GM12878 (cell line): Measurements from ENCODE around the gene ZBTB18. TPM values are rescaled to one million over a fixed set of nuclear protein-coding genes. Genes with fewer than 3 reads are reported as not detected.

Source experiments
- ATAC-seq: fragments of 200-7000 bp; cut with Tn5 transposase; 3 replicates; pipeline ENCODE4 v1.9.1; 2020; ENCODE audit warnings: mild to moderate bottlenecking, moderate library complexity
- BruUV-seq: library from RNA; stranded (reverse); fragments of 400-500 nt; replicated peaks from 2 replicates; lab custom pipeline; 2021; lab: Mats Ljungman, UMichigan
- CTCF ChIA-PET: fragments of 300-600 bp; sonication (Branson Sonifier 250); formaldehyde crosslinking; extraction: SDS; loops from one replicate; lab custom pipeline; 2021; ENCODE audit warnings: inconsistent platforms; lab: Yijun Ruan, JAX
- POLR2A ChIA-PET: fragments of 350-600 bp; formaldehyde crosslinking; extraction: SDS; loops from one replicate; lab custom pipeline; 2021; ENCODE audit warnings: inconsistent platforms; lab: Charles Lee
- RAD21 ChIA-PET: fragments of 300-600 bp; sonication (Branson Sonifier 250); formaldehyde crosslinking; loops from one replicate; lab custom pipeline; 2023; ENCODE audit warnings: antibody characterized with exemption; ENCODE audit not compliant: unreplicated experiment; lab: Charles Lee
- SMC1A ChIA-PET: fragments of 300-600 bp; sonication (Branson Sonifier 250); formaldehyde crosslinking; loops from one replicate; lab custom pipeline; 2023; ENCODE audit not compliant: unreplicated experiment, uncharacterized antibody; lab: Charles Lee
- DNase-seq: peaks from one replicate; pipeline ENCODE4 v3.0.0-alpha.2; 2011; ENCODE audit warnings: low read depth, low spot score
- FAIRE-seq: peaks from 3 replicates; lab custom pipeline; 2011; peaks lifted over from hg19 to GRCh38; lab: Jason Lieb, UNC
- H2AFZ ChIP-seq: 2 replicates; pipeline ENCODE4 v1.6.0; 2011; ENCODE audit warnings: low read depth, low read length, control low read depth; ENCODE audit not compliant: control insufficient read depth
- H3K27ac ChIP-seq: 2 replicates; pipeline ENCODE4 v1.5.1; 2011; ENCODE audit warnings: control low read depth; ENCODE audit not compliant: control insufficient read depth, insufficient read depth
- H3K27me3 ChIP-seq, 2 experiments: replicated peaks in 1 of 2; 2 replicates each; pipeline versions ENCODE4 v1.6.0 to v1.6.1; 2011; ENCODE audit warnings: low read length in 1 of 2; ENCODE audit not compliant: control insufficient read depth in 2 of 2, insufficient read depth in 2 of 2
- H3K36me3 ChIP-seq, 2 experiments: 2 replicates each; pipeline ENCODE4 v1.5.1; 2011; ENCODE audit warnings: low read length in 1 of 2; ENCODE audit not compliant: control insufficient read depth in 2 of 2, insufficient read depth in 2 of 2
- H3K4me1 ChIP-seq: 2 replicates; pipeline ENCODE4 v1.6.1; 2011; ENCODE audit warnings: mild to moderate bottlenecking, low read length, moderate library complexity, mixed read lengths; ENCODE audit not compliant: control insufficient read depth, insufficient read depth
- H3K4me2 ChIP-seq: 2 replicates; pipeline ENCODE4 v1.6.0; 2011; ENCODE audit warnings: control low read depth; ENCODE audit not compliant: control insufficient read depth, insufficient read depth
- H3K4me3 ChIP-seq: fragments of 200-600 bp; sonication (generic); 2 replicates; pipeline ENCODE4 v1.5.1; 2016
- H3K79me2 ChIP-seq: 2 replicates; pipeline ENCODE4 v1.6.0; 2011; ENCODE audit warnings: low read length; ENCODE audit not compliant: control insufficient read depth, insufficient read depth
- H3K9ac ChIP-seq: 2 replicates; pipeline ENCODE4 v1.8.0; 2011; ENCODE audit warnings: low read length, control low read depth, mixed read lengths; ENCODE audit not compliant: control insufficient read depth, insufficient read depth
- H3K9me3 ChIP-seq: replicated peaks from 3 replicates; pipeline ENCODE4 v1.5.1; 2011; ENCODE audit warnings: mild to moderate bottlenecking, low read length; ENCODE audit not compliant: control insufficient read depth, insufficient read depth
- H4K20me1 ChIP-seq: 2 replicates; pipeline ENCODE4 v1.6.0; 2011; ENCODE audit not compliant: control insufficient read depth, insufficient read depth
- ATF2 ChIP-seq: IDR thresholded peaks from 2 replicates; pipeline ENCODE4 v1.6.1; 2012; ENCODE audit warnings: low read length, inconsistent platforms
- CUX1 ChIP-seq: IDR thresholded peaks from 2 replicates; pipeline ENCODE4 v1.6.1; 2012; ENCODE audit warnings: improper control_type of control experiment, low read depth, low read length; ENCODE audit not compliant: insufficient replicate concordance
- E2F4 ChIP-seq: IDR thresholded peaks from 2 replicates; pipeline ENCODE4 v1.6.1; 2012; ENCODE audit warnings: low read depth, low read length, improper control_type of control experiment
- HDGF ChIP-seq: fragments of 450-650 bp; IDR thresholded peaks from 2 replicates; pipeline ENCODE4 v1.6.1; 2016; ENCODE audit warnings: antibody characterized with exemption
- MYC ChIP-seq: IDR thresholded peaks from 2 replicates; pipeline ENCODE4 v1.6.1; 2011; ENCODE audit warnings: mild to moderate bottlenecking, low read length, moderate library complexity, inconsistent platforms; ENCODE audit not compliant: insufficient read depth, insufficient replicate concordance, insufficient read length, severe bottlenecking
- NFXL1 ChIP-seq: fragments of 450-650 bp; IDR thresholded peaks from 2 replicates; pipeline ENCODE4 v1.6.1; 2017; ENCODE audit warnings: antibody characterized with exemption, mild to moderate bottlenecking, borderline replicate concordance
- ZBTB33 ChIP-seq: fragments of 450-650 bp; IDR thresholded peaks from 2 replicates; pipeline ENCODE4 v1.6.1; 2017; ENCODE audit warnings: mild to moderate bottlenecking
- ZBTB4 ChIP-seq: fragments of 450-650 bp; formaldehyde crosslinking; IDR thresholded peaks from 2 replicates; pipeline ENCODE4 v1.4.0; 2022; ENCODE audit warnings: mild to moderate bottlenecking, moderate library complexity
- WGBS: methylation state at CpG from one replicate; pipeline ENCODE4 v1.1.6; 2016; ENCODE audit warnings: low lambda C conversion rate; ENCODE audit not compliant: insufficient replicate concordance, insufficient coverage; ENCODE audit errors: missing lambda C conversion rate; 5-methylcytosine and 5-hydroxymethylcytosine counted together
- in situ Hi-C: fragments of 300-500 bp; cut with MboI; formaldehyde crosslinking; loops from 9 replicates; pipeline ENCODE4 v1.14.3; 2018; ENCODE audit warnings: mixed read lengths
- intact Hi-C: fragments of 100-400 bp; cut with micrococcal nuclease; formaldehyde crosslinking; loops from one replicate; pipeline ENCODE4 v1.14.2; 2022; ENCODE audit not compliant: unreplicated experiment
- polyA plus RNA-seq, 11 experiments: library from polyadenylated mRNA; depleted of rRNA in 4 of 11; unstranded in 6 of 11; stranded (reverse) in 5 of 11; fragments of >200 nt; fragmentation: Nextera tagmentation in 4 of 11; fragmentation: Illumina TruSeq in 1 of 11; extraction: Ambion mirVana in 4 of 11; extraction: Trizol in 1 of 11; gene quantifications; 1 replicate in 1 of 11; 2 replicates in 10 of 11; pipeline versions ENCODE4 v1.2.1 to v1.2.3, GENCODE V29; 2011 to 2016; ENCODE audit warnings: inconsistent platforms in 2 of 11, missing spikeins in 2 of 11, low read depth in 1 of 11
- total RNA-seq, 4 experiments: library from RNA; depleted of rRNA in 3 of 4; stranded (reverse); fragments of >200 nt in 3 of 4; fragmentation: Illumina TruSeq in 1 of 4; extraction: Trizol in 1 of 4; gene quantifications; 2 replicates each; pipeline versions ENCODE4 v1.2.1 to v1.2.3, GENCODE V29; 2013 to 2021

The ZBTB18 gene
- total and polyA plus RNA-seq, 10 of the 15 experiments (the other 5 are each of a cell fraction or from before 2014, with no cell fraction given) = 0.27 to 8.6 (median 6.1) TPM

- BruUV-seq = no TSS peak
- no peaks in the 10 kb centered on the region for H3K79me2 ChIP-seq
- no peak for FAIRE-seq
- H3K36me3 ChIP-seq = no peaks in the 10 kb centered on the region
- SMC1A ChIA-PET = interaction anchor here (0.7 to 7.3 kb wide), 6 partner anchors 8 to 108 kb away, joined by 4 to 45 read pairs (median 5); partner anchors contain the start of gene ZBTB18
- POLR2A ChIA-PET = interaction anchor here (1.8 to 2.1 kb wide), 2 partner anchors 8 to 12 kb away, joined by 5 to 11 read pairs; partner anchors contain the start of gene ZBTB18
- no peak overlapping the region for H3K4me3 ChIP-seq
- H3K4me2 ChIP-seq = no peak overlapping the region
- no peak for DNase-seq
- no peak for ATAC-seq
- no peak overlapping the region for H3K9ac ChIP-seq
- H3K27ac ChIP-seq = no peak overlapping the region
- H3K4me1 ChIP-seq = no peaks in the 10 kb centered on the region
- RAD21 ChIA-PET = interaction anchor here (1.3 to 3.4 kb wide), 2 partner anchors 9 to 12 kb away, joined by 3 to 15 read pairs; partner anchors contain the start of gene ZBTB18
- intact Hi-C loops = no loop called here
- no peaks in the 10 kb centered on the region for H4K20me1 ChIP-seq
- in situ Hi-C loops = no loop called here
- H3K9me3 ChIP-seq = no peaks in the 10 kb centered on the region
- CTCF ChIA-PET = interaction anchor here (0.7 to 1.2 kb wide), 4 partner anchors 8 to 25 kb away, joined by 3 to 9 read pairs (median 3); partner anchors contain the start of gene ZBTB18
- no peaks in the 10 kb centered on the region for H3K27me3 ChIP-seq
- no peak overlapping the region for H2AFZ ChIP-seq
- WGBS = 90% methylated on average over 1 of the region's 1 CpG
- no peak for TF ChIP-seq MYC
- TF ChIP-seq E2F4 = no peak
- TF ChIP-seq ZBTB33 = no peak
- TF ChIP-seq ZBTB4 (CRISPR knock-in tag) = no peak
- TF ChIP-seq NFXL1 = no peak
- no peak for TF ChIP-seq HDGF
- no peak for TF ChIP-seq ATF2
- TF ChIP-seq CUX1 = no peak
Observed at GRCh38 chr1:244060117-244060516, 9.0 kb downstream of the ZBTB18 start.
